HepG2 (cell line): Measurements from ENCODE around the gene SEC16A. TPM values are rescaled to one million over a fixed set of nuclear protein-coding genes. Genes with fewer than 3 reads are reported as not detected.

Source experiments
- BCL6 ChIP-seq: IDR thresholded peaks from 2 replicates; pipeline ENCODE4 v1.6.1; 2016; ENCODE audit warnings: missing genetic modification reagents, missing compliant biosample characterization
- BRD4 ChIP-seq: sonication (generic); formaldehyde crosslinking; IDR thresholded peaks from 2 replicates; pipeline ENCODE4 v1.4.0; 2020; ENCODE audit warnings: missing genetic modification reagents
- CTCF ChIP-seq: sonication (generic); formaldehyde crosslinking; IDR thresholded peaks from 2 replicates; pipeline ENCODE4 v1.5.0; 2020; ENCODE audit warnings: mild to moderate bottlenecking, missing genetic modification reagents, moderate library complexity
- DDIT3 ChIP-seq: sonication (generic); formaldehyde crosslinking; IDR thresholded peaks from 2 replicates; pipeline ENCODE4 v1.4.0; 2020; ENCODE audit warnings: mild to moderate bottlenecking, missing genetic modification reagents
- E2F1 ChIP-seq: sonication (generic); formaldehyde crosslinking; IDR thresholded peaks from 2 replicates; pipeline ENCODE4 v1.5.0; 2020; ENCODE audit warnings: missing genetic modification reagents
- KLF12 ChIP-seq: sonication (generic); formaldehyde crosslinking; IDR thresholded peaks from 2 replicates; pipeline ENCODE4 v1.4.0; 2020; ENCODE audit warnings: missing genetic modification reagents, borderline replicate concordance
- MXD4 ChIP-seq: IDR thresholded peaks from 2 replicates; pipeline ENCODE4 v1.6.1; 2016; ENCODE audit warnings: mild to moderate bottlenecking, missing biosample characterization, missing genetic modification reagents
- NCOA2 ChIP-seq: sonication (generic); formaldehyde crosslinking; IDR thresholded peaks from 2 replicates; pipeline ENCODE4 v1.8.0; 2022; ENCODE audit warnings: inconsistent platforms
- NCOA5 ChIP-seq: sonication (generic); formaldehyde crosslinking; IDR thresholded peaks from 2 replicates; pipeline ENCODE4 v1.4.0; 2020; ENCODE audit warnings: missing genetic modification reagents
- SALL1 ChIP-seq: sonication (generic); formaldehyde crosslinking; IDR thresholded peaks from 2 replicates; pipeline ENCODE4 v1.8.0; 2022; ENCODE audit warnings: mild to moderate bottlenecking, missing genetic modification reagents
- SETDB1 ChIP-seq: sonication (generic); formaldehyde crosslinking; IDR thresholded peaks from 2 replicates; pipeline ENCODE4 v1.5.1; 2020; ENCODE audit warnings: missing genetic modification reagents, mild to moderate bottlenecking, borderline replicate concordance
- TBX3 ChIP-seq: fragments of 450-650 bp; IDR thresholded peaks from 2 replicates; pipeline ENCODE4 v1.6.1; 2017; ENCODE audit warnings: antibody characterized with exemption, mild to moderate bottlenecking, inconsistent platforms, borderline replicate concordance
- YY1 ChIP-seq: IDR thresholded peaks from 2 replicates; pipeline ENCODE4 v1.6.1; 2011; ENCODE audit warnings: low read length, low read depth, moderate library complexity, mild to moderate bottlenecking; ENCODE audit not compliant: insufficient read depth, insufficient replicate concordance
- ZBTB14 ChIP-seq: sonication (generic); formaldehyde crosslinking; IDR thresholded peaks from 2 replicates; pipeline ENCODE4 v1.4.0; 2020; ENCODE audit warnings: missing genetic modification reagents
- ZBTB3 ChIP-seq: sonication (generic); formaldehyde crosslinking; IDR thresholded peaks from 2 replicates; pipeline ENCODE4 v1.4.0; 2020; ENCODE audit warnings: low read depth, mild to moderate bottlenecking, moderate library complexity, missing genetic modification reagents, borderline replicate concordance
- ZEB1 ChIP-seq: IDR thresholded peaks from 2 replicates; pipeline ENCODE4 v1.6.1; 2012; ENCODE audit warnings: mild to moderate bottlenecking, low read depth, inconsistent platforms; ENCODE audit not compliant: insufficient replicate concordance
- ZFP1 ChIP-seq: IDR thresholded peaks from 2 replicates; pipeline ENCODE4 v1.6.1; 2016
- ZKSCAN8 ChIP-seq: IDR thresholded peaks from 2 replicates; pipeline ENCODE4 v1.6.1; 2016; ENCODE audit warnings: borderline replicate concordance, missing genetic modification reagents, missing compliant biosample characterization
- ZNF468 ChIP-seq: sonication (generic); formaldehyde crosslinking; IDR thresholded peaks from 2 replicates; pipeline ENCODE4 v1.8.0; 2022; ENCODE audit warnings: mild to moderate bottlenecking, moderate library complexity, missing genetic modification reagents
- ZNF761 ChIP-seq: sonication (generic); formaldehyde crosslinking; conservative IDR thresholded peaks from 2 replicates; pipeline ENCODE4 v1.4.0; 2020; ENCODE audit warnings: mild to moderate bottlenecking, missing genetic modification reagents
- ZNF766 ChIP-seq: sonication (generic); formaldehyde crosslinking; IDR thresholded peaks from 2 replicates; pipeline ENCODE4 v1.5.0; 2020; ENCODE audit warnings: missing genetic modification reagents, borderline replicate concordance
- ZNF768 ChIP-seq: sonication (generic); formaldehyde crosslinking; IDR thresholded peaks from 2 replicates; pipeline ENCODE4 v1.4.0; 2020; ENCODE audit warnings: missing genetic modification reagents
- ZNF777 ChIP-seq: sonication (generic); formaldehyde crosslinking; IDR thresholded peaks from 2 replicates; pipeline ENCODE4 v1.4.0; 2020; ENCODE audit warnings: missing genetic modification reagents
- ZSCAN25 ChIP-seq: sonication (generic); formaldehyde crosslinking; IDR thresholded peaks from 2 replicates; pipeline ENCODE4 v1.8.0; 2022; ENCODE audit warnings: mild to moderate bottlenecking, missing genetic modification reagents
- ZSCAN5A ChIP-seq: sonication (generic); formaldehyde crosslinking; IDR thresholded peaks from 2 replicates; pipeline ENCODE4 v1.8.0; 2022; ENCODE audit warnings: mild to moderate bottlenecking, missing genetic modification reagents, borderline replicate concordance
- polyA plus RNA-seq, 8 experiments: library from polyadenylated mRNA; depleted of rRNA in 3 of 8; stranded (reverse) in 7 of 8; unstranded in 1 of 8; fragments of >200 nt; fragmentation: Illumina TruSeq in 4 of 8; extraction: Trizol in 4 of 8; gene quantifications; 2 replicates each; pipeline versions ENCODE4 v1.2.1 to v1.2.3, GENCODE V29; 2011 to 2016; ENCODE audit warnings: low read depth in 4 of 8, missing spikeins in 1 of 8, mixed read lengths in 1 of 8; ENCODE audit not compliant: insufficient read depth in 1 of 8
- total RNA-seq, 5 experiments: library from RNA; depleted of rRNA; stranded (reverse); fragments of >200 nt; fragmentation: Illumina TruSeq; extraction: Trizol; gene quantifications; 2 replicates each; pipeline ENCODE4 v1.2.3, GENCODE V29; 2016; ENCODE audit warnings: low read depth in 1 of 5

Gene SEC16A
- total and polyA plus RNA-seq, 2 of the 13 experiments (the other 11 are each of a cell fraction or from before 2014, with no cell fraction given) = 15.9 to 18.9 TPM

- TF ChIP-seq DDIT3 (CRISPR knock-in tag) = no peak
- TF ChIP-seq ZNF766 (CRISPR knock-in tag) = no peak
- no peak for TF ChIP-seq ZNF777 (CRISPR knock-in tag)
- TF ChIP-seq YY1 = no peak
- no peak for TF ChIP-seq E2F1
- TF ChIP-seq BCL6 = peak; percentile 26; the same call in 1 of the 2 replicates
- no peak for TF ChIP-seq ZKSCAN8 (CRISPR knock-in tag)
- no peak for TF ChIP-seq KLF12 (CRISPR knock-in tag)
- TF ChIP-seq SETDB1 (CRISPR knock-in tag) = no peak
- TF ChIP-seq ZBTB3 (CRISPR knock-in tag) = no peak
- no peak for TF ChIP-seq TBX3
- TF ChIP-seq NCOA2 = no peak
- no peak for TF ChIP-seq ZSCAN5A (CRISPR knock-in tag)
- peak; percentile 72; the same call in 1 of the 2 replicates for TF ChIP-seq SALL1 (CRISPR knock-in tag)
- peak; percentile 42; the same call in 1 of the 2 replicates for TF ChIP-seq MXD4 (CRISPR knock-in tag)
- TF ChIP-seq ZFP1 (CRISPR knock-in tag) = no peak
- TF ChIP-seq BRD4 = no peak
- no peak for TF ChIP-seq ZNF768
- TF ChIP-seq ZBTB14 (CRISPR knock-in tag) = no peak
- no peak for TF ChIP-seq ZEB1
- TF ChIP-seq ZNF761 = 0 out of 2 replicates have a peak, but pooled peaks have one; percentile 30
- TF ChIP-seq ZNF468 (CRISPR knock-in tag) = no peak
- TF ChIP-seq NCOA5 = no peak
- TF ChIP-seq CTCF = peak; percentile 49
- no peak for TF ChIP-seq ZSCAN25 (CRISPR knock-in tag)
Measured at GRCh38 chr9:136441681-136442245, 41.1 kb downstream of the SEC16A start (continued).
